ENCODE measurements around the gene WDR47. TPM values are rescaled to one million over a fixed set of nuclear protein-coding genes. Genes with fewer than 3 reads are reported as not detected.
A peak's percentile ranks its signal among the peaks of the same experiment; 100 is the strongest.

Gene WDR47
- total RNA-seq, 1 experiment from 2014 or later = 6.6 TPM

- WGBS (ENCODE audit: extremely low coverage, insufficient read length, low lambda C conversion rate) = no CpG with 5 or more reads among the region's 31 CpGs
Observed at GRCh38 chr1:109089242-109090015, 47.5 kb upstream of the WDR47 start.

More at GRCh38 chr1:109089242-109090015, 47.5 kb upstream of the WDR47 start:
- Histone ChIP-seq H4K8ac (replicated peaks; ENCODE audit: insufficient read length, low read depth, low read length) (no peak overlapping the region), H3T11ph (ENCODE audit: low read length) (no peak overlapping the region), H3K4me1 (ENCODE audit: insufficient read depth, low read length) (no peaks in the 10 kb centered on the region), H3K18ac (ENCODE audit: insufficient read length, low read depth, low read length) (no peak overlapping the region), H2BK20ac (ENCODE audit: low read depth, low read length, poor library complexity, severe bottlenecking) (no peak overlapping the region), H4K5ac (ENCODE audit: insufficient read length, low read depth, low read length) (no peak overlapping the region), H3K79me2 (ENCODE audit: insufficient read depth, low read length) (0 out of 2 replicates have a peak, but pooled peaks cover 2% of the 10 kb centered on the region), H4K20me1 (ENCODE audit: control insufficient read depth, insufficient read depth, insufficient read length) (no peaks in the 10 kb centered on the region), H3K23ac (ENCODE audit: insufficient read length, low read depth, low read length) (no peak overlapping the region), H3K27me3 (ENCODE audit: insufficient read depth, low read length) (no peaks in the 10 kb centered on the region), H3K56ac (ENCODE audit: insufficient read length, low read depth, low read length) (no peak overlapping the region), H3K79me1 (ENCODE audit: insufficient read depth, low read depth, low read length, poor library complexity, severe bottlenecking) (no peaks in the 10 kb centered on the region), H2BK12ac (ENCODE audit: insufficient read length, low read depth, low read length) (no peak overlapping the region), H2BK15ac (ENCODE audit: low read depth, low read length) (no peak overlapping the region), H3K4ac (ENCODE audit: low read depth, low read length) (no peak overlapping the region), H2AK5ac (ENCODE audit: insufficient read length, low read length) (no peak overlapping the region), H3K9ac (ENCODE audit: extremely low read depth, insufficient read length, low read length) (no peak overlapping the region), H3K27ac (ENCODE audit: insufficient read length, low read depth, low read length) (no peak overlapping the region), H2BK120ac (ENCODE audit: low read depth, low read length, poor library complexity, severe bottlenecking) (no peak overlapping the region), H2AFZ (ENCODE audit: low read length) (no peak overlapping the region), H4K91ac (ENCODE audit: insufficient read length, low read depth, low read length) (no peak overlapping the region), H3K9me3 (ENCODE audit: control insufficient read depth, low read depth, low read length) (no peaks in the 10 kb centered on the region), H3K23me2 (ENCODE audit: insufficient read length, low read depth, low read length, poor library complexity, severe bottlenecking) (peaks cover 6% of the 10 kb centered on the region), H2BK5ac (ENCODE audit: insufficient read length, low read length) (no peak overlapping the region), H3K14ac (ENCODE audit: insufficient read depth, low read length) (no peak overlapping the region), H3K4me2 (ENCODE audit: insufficient read depth, insufficient read length, low read length) (no peak overlapping the region)
- peak; percentile 89 for DNase-seq
- Mint-ChIP-seq H3K9me3 (no peaks in the 10 kb centered on the region; a peak in 1 of 5 replicates), H3K36me3 (ENCODE audit: insufficient read depth in 1 of 3, low read depth in 3 of 3) (peaks cover 0 to 9% (median 9%) of the 10 kb centered on the region in 3 experiments; a peak in 5 of 7 replicates), H3K4me1 (peaks cover 20 to 24% of the 10 kb centered on the region in 2 experiments), H3K4me3 (peak overlapping the region; percentile 91 to 92), H3K27ac (peak overlapping the region; percentile 24 to 92 (median 70); a peak in 5 of 7 replicates), H3K27me3 (ENCODE audit: low read depth) (no peaks in the 10 kb centered on the region; the same call in 1 of the 2 replicates)
- peak; percentile 87 for TF ChIP-seq CTCF (conservative IDR thresholded peaks at IDR 0.05)
